ENCODE data around the gene CAMK2G.

CAMK2G gene

DNA sequence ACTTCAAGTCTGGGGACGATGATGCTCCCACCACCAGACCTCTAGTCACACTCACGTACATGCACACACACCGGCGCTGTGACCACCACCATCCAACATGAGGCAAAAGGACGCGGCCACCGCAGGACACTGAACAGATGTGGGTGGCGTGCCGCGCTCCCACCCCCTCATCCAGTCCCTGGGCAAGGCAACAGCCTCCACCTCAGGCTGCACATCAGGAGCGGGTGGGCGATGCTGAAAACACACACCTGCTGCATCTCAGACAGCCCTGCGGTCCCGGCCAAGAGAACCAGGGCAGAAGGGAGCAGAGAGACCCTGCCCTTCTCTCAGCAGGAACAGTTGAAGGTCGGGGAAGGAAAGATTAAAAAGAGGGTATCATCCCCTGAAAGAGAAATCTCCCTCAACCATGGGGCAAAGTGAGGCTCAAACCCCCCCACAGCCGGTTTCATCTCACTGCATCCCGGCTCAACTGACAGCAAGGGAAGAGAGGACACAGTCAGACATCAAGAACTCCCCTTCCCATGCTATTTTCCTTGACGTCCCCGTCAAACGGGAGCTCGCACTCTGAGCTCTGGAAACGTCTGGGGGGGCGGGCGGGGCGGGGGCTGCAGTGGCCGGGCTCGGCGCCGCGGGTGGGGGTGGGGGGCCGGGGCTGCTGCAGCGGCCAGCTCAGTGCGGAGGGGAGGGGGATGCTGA lies 1.1 kb downstream of the CAMK2G start:
- TF ChIP-seq SIN3A (IDR thresholded peaks at IDR 0.05; ENCODE audit: borderline replicate concordance, insufficient read depth, low read length) (no peak), FOXP2 (optimal IDR thresholded peaks at IDR 0.05; ENCODE audit: borderline replicate concordance, extremely low read depth, extremely low read length, insufficient read depth) (no peak), TAF1 (IDR thresholded peaks at IDR 0.05; ENCODE audit: borderline replicate concordance, insufficient read depth, low read length) (no peak), POLR2AphosphoS5 (IDR thresholded peaks at IDR 0.05; ENCODE audit: low read depth, low read length) (no peak)
- TF ChIP-seq, protein P1, sequence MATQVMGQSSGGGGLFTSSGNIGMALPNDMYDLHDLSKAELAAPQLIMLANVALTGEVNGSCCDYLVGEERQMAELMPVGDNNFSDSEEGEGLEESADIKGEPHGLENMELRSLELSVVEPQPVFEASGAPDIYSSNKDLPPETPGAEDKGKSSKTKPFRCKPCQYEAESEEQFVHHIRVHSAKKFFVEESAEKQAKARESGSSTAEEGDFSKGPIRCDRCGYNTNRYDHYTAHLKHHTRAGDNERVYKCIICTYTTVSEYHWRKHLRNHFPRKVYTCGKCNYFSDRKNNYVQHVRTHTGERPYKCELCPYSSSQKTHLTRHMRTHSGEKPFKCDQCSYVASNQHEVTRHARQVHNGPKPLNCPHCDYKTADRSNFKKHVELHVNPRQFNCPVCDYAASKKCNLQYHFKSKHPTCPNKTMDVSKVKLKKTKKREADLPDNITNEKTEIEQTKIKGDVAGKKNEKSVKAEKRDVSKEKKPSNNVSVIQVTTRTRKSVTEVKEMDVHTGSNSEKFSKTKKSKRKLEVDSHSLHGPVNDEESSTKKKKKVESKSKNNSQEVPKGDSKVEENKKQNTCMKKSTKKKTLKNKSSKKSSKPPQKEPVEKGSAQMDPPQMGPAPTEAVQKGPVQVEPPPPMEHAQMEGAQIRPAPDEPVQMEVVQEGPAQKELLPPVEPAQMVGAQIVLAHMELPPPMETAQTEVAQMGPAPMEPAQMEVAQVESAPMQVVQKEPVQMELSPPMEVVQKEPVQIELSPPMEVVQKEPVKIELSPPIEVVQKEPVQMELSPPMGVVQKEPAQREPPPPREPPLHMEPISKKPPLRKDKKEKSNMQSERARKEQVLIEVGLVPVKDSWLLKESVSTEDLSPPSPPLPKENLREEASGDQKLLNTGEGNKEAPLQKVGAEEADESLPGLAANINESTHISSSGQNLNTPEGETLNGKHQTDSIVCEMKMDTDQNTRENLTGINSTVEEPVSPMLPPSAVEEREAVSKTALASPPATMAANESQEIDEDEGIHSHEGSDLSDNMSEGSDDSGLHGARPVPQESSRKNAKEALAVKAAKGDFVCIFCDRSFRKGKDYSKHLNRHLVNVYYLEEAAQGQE (IDR thresholded peaks at IDR 0.05; ENCODE audit: insufficient read depth in 1 of 2, low read depth in 2 of 2, low read length in 2 of 2): no peak

DNA sequence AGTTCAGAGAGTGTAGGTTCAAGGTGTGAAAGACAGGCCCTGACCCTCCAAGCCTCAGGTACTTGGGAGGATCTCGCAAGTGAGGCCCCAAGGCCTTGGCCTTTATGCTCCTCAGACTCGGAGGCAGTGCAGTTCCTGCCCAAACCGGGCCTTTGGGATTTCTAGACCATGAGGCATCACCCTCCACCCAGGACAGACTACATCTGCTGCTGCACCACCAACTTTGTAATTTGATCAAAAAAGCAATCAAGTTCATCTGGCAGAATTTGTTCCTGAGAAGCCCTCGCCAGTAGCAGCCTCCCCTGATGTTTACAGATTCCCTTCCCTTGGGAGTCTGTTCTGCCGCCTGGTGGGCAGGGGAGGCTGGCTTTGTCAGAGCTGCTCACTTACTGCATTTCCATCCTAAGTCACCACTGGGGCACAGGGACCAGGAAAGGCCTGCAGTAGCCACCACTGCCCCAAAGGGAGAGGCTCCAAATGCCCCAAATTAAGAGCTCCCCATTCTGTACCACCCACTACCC lies 2.1 kb downstream of the CAMK2G start:
- TF ChIP-seq TAF1 (IDR thresholded peaks at IDR 0.05; ENCODE audit: borderline replicate concordance, insufficient read depth, low read length) (no peak), FOXP2 (optimal IDR thresholded peaks at IDR 0.05; ENCODE audit: borderline replicate concordance, extremely low read depth, extremely low read length, insufficient read depth) (no peak), SIN3A (IDR thresholded peaks at IDR 0.05; ENCODE audit: borderline replicate concordance, insufficient read depth, low read length) (no peak), POLR2AphosphoS5 (IDR thresholded peaks at IDR 0.05; ENCODE audit: low read depth, low read length) (no peak)
- TF ChIP-seq, protein P1 (IDR thresholded peaks at IDR 0.05; ENCODE audit: insufficient read depth in 1 of 2, low read depth in 2 of 2, low read length in 2 of 2): no peak

DNA sequence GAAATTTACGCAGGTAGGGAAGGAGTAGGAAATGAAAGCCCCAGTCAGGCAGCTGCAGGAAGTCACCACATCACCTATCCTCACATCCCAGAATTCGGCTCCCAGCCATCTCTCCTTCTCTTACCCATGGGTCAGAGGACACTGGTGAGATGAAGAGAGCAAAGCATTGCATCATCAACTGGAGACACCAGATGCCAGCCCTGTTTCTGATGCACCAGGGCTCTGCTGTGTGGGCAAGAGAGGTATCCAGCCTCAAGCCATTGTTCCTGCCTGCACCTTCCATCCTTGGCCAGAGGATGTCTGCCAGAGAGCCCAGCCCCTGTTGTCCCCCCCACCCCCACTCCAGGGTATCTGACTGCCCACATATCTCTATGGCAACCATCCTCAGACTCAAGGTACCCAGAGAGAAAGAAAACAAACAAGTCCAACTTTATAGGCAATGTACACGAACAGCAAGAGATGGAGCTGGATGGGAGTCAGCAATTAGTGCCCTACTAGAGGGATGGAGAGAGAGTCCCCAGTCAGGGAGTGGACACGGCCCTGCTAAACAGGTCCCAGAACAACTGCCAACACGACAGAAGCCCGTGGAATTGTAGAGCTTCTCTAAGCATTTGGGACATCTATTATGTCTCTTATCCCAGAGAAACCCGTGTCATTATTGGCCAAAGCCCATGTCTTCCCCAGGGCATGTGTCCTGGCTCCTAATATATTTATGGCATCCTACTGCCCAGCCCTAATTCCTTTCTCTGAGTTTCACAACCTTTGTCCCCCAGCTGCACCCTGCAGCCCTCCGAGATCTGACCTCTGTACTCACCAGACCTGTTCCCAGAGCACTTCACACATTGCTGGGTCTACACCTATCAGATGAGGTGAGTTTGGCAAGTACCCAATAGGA lies 2.8 kb downstream of the CAMK2G start:
- TF ChIP-seq, protein P1 (IDR thresholded peaks at IDR 0.05; ENCODE audit: insufficient read depth in 1 of 2, low read depth in 2 of 2, low read length in 2 of 2): no peak
- TF ChIP-seq SIN3A (IDR thresholded peaks at IDR 0.05; ENCODE audit: borderline replicate concordance, insufficient read depth, low read length): no peak
- no peak for TF ChIP-seq TAF1 (IDR thresholded peaks at IDR 0.05; ENCODE audit: borderline replicate concordance, insufficient read depth, low read length)
- no peak for TF ChIP-seq POLR2AphosphoS5 (IDR thresholded peaks at IDR 0.05; ENCODE audit: low read depth, low read length)
- no peak for TF ChIP-seq FOXP2 (optimal IDR thresholded peaks at IDR 0.05; ENCODE audit: borderline replicate concordance, extremely low read depth, extremely low read length, insufficient read depth)

DNA sequence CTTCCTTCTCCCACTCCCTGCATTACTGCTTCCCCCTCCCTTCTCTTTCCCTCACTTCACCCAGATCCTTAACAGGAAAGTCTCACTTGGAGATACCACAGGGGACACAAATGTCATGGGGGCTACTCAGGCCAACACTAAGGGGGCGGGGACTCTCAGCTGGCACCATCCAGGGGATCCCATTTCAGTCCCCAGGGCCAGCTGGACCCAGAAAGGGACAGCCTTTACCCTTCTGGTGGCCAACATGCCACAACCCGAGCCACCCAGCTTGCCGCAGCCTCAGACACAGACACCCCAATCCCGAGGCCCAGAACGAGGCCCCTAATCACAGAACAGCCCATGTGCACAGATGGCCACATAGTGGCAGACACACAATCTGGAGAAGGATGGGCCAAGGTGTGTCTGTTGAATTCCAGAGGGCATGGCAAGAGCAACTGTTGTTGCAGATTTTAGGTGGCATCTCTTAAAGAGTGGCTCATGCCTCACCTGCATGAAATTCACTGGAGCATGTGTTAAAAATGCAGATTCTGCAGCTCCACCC lies 5.6 kb downstream of the CAMK2G start:
- TF ChIP-seq SIN3A (IDR thresholded peaks at IDR 0.05; ENCODE audit: borderline replicate concordance, insufficient read depth, low read length) (no peak), POLR2AphosphoS5 (IDR thresholded peaks at IDR 0.05; ENCODE audit: low read depth, low read length) (no peak), TAF1 (IDR thresholded peaks at IDR 0.05; ENCODE audit: borderline replicate concordance, insufficient read depth, low read length) (no peak), FOXP2 (optimal IDR thresholded peaks at IDR 0.05; ENCODE audit: borderline replicate concordance, extremely low read depth, extremely low read length, insufficient read depth) (no peak)
- TF ChIP-seq, protein P1 (IDR thresholded peaks at IDR 0.05; ENCODE audit: insufficient read depth in 1 of 2, low read depth in 2 of 2, low read length in 2 of 2): no peak
